K562 (cell line): ENCODE data around the gene LGALS7. TPM values are rescaled to one million over a fixed set of nuclear protein-coding genes. Genes with fewer than 3 reads are reported as not detected.
"Not testable (repeated sequence)": the region's sequence is repeated elsewhere in the genome, so short reads cannot be mapped to it uniquely, and the experiment has no call there.

ENCODE experiments used
- ATAC-seq: fragments of 200-7000 bp; cut with Tn5 transposase; 3 replicates; pipeline ENCODE4 v1.9.1; 2020; ENCODE audit warnings: moderate library complexity
- BruUV-seq: library from RNA; stranded (reverse); fragments of 400-500 nt; replicated peaks from 2 replicates; lab custom pipeline; 2021; lab: Mats Ljungman, UMichigan
- CTCF ChIA-PET: fragments of 300-600 bp; formaldehyde crosslinking; extraction: SDS; loops from one replicate; lab custom pipeline; 2021; ENCODE audit warnings: low intra/inter-chr PET ratio; lab: Yijun Ruan, JAX
- POLR2A ChIA-PET: fragments of 300-600, 350-650 bp; sonication (Branson Sonifier 250); formaldehyde crosslinking; extraction: SDS; loops from one replicate; lab custom pipeline; 2021; ENCODE audit warnings: antibody characterized with exemption, inconsistent platforms; lab: Yijun Ruan, JAX
- DNase-seq, 4 experiments: peaks; one replicate each; pipeline versions ENCODE4 v3.0.0 to v3.0.0-alpha.2; 2011 to 2018; ENCODE audit warnings: low spot score in 3 of 4, mixed read lengths in 3 of 4; ENCODE audit errors: extremely low read depth in 1 of 4
- FAIRE-seq: peaks from 2 replicates; lab custom pipeline; 2011; peaks lifted over from hg19 to GRCh38; lab: Jason Lieb, UNC
- H2AFZ ChIP-seq: 2 replicates; pipeline ENCODE4 v1.6.0; 2011; ENCODE audit warnings: low read depth, low read length, control low read depth, inconsistent platforms
- H3K27ac ChIP-seq: fragments of 200-600 bp; 3 replicates; pipeline ENCODE4 v1.8.0; 2011; ENCODE audit warnings: low read depth, mild to moderate bottlenecking, control low read depth, inconsistent platforms, low read length, moderate library complexity, mixed read lengths; ENCODE audit errors: extremely low read depth
- H3K27me3 ChIP-seq, 2 experiments: fragments of 300-600 bp in 1 of 2; 2 replicates in 1 of 2; 3 replicates in 1 of 2; pipeline versions ENCODE4 v1.6.0 to v1.8.0; 2011; ENCODE audit warnings: inconsistent platforms in 2 of 2, low read length in 2 of 2, mild to moderate bottlenecking in 1 of 2, mixed read lengths in 1 of 2, moderate library complexity in 1 of 2; ENCODE audit not compliant: control insufficient read depth in 2 of 2, insufficient read depth in 2 of 2
- H3K36me3 ChIP-seq: fragments of 300-600 bp; 3 replicates; pipeline ENCODE4 v1.8.0; 2011; ENCODE audit warnings: mild to moderate bottlenecking, low read length, inconsistent platforms; ENCODE audit not compliant: control insufficient read depth, insufficient read depth
- H3K4me1 ChIP-seq, 2 experiments: fragments of 200-600 bp in 1 of 2; replicated peaks in 1 of 2; 2 replicates in 1 of 2; 3 replicates in 1 of 2; pipeline versions ENCODE4 v1.5.1 to v1.8.0; 2011; ENCODE audit warnings: inconsistent platforms in 2 of 2, low read length in 2 of 2, mild to moderate bottlenecking in 1 of 2, mixed read lengths in 1 of 2, moderate library complexity in 1 of 2; ENCODE audit not compliant: control insufficient read depth in 2 of 2, insufficient read depth in 2 of 2
- H3K4me2 ChIP-seq: 2 replicates; pipeline ENCODE4 v1.6.1; 2011; ENCODE audit warnings: low read length, control low read depth, inconsistent platforms, mixed read lengths; ENCODE audit not compliant: insufficient read depth
- H3K4me3 ChIP-seq: fragments of 200-600 bp; sonication (generic), shearing (Covaris generic); 2 replicates; pipeline ENCODE4 v1.5.1; 2016; ENCODE audit warnings: control low read depth, inconsistent platforms
- H3K79me2 ChIP-seq: fragments of 200-600 bp; 3 replicates; pipeline ENCODE4 v1.8.0; 2011; ENCODE audit warnings: low read length, inconsistent platforms; ENCODE audit not compliant: control insufficient read depth, insufficient read depth
- H3K9ac ChIP-seq, 2 experiments: 2 replicates each; pipeline versions ENCODE4 v1.6.0 to v1.6.1; 2011; ENCODE audit warnings: low read depth in 2 of 2, low read length in 2 of 2, control low read depth in 1 of 2, inconsistent platforms in 1 of 2, mild to moderate bottlenecking in 1 of 2, mixed read lengths in 1 of 2; ENCODE audit not compliant: insufficient read depth in 1 of 2
- H3K9me1 ChIP-seq: one replicate; pipeline ENCODE4 v1.6.0; 2011; ENCODE audit warnings: inconsistent platforms, mild to moderate bottlenecking, low read length, moderate library complexity; ENCODE audit not compliant: control insufficient read depth, insufficient read depth
- H3K9me3 ChIP-seq: replicated peaks from 2 replicates; pipeline ENCODE4 v1.5.1; 2011; ENCODE audit warnings: low read depth, low read length, inconsistent platforms; ENCODE audit not compliant: control insufficient read depth, insufficient read depth
- H4K20me1 ChIP-seq: replicated peaks from 2 replicates; pipeline ENCODE4 v1.6.1; 2011; ENCODE audit warnings: low read length, inconsistent platforms, mixed read lengths; ENCODE audit not compliant: control insufficient read depth, insufficient read depth
- FOXK2 ChIP-seq, 2 experiments: fragments of 450-650 bp; IDR thresholded peaks in 1 of 2; conservative IDR thresholded peaks in 1 of 2; 2 replicates each; pipeline ENCODE4 v1.6.1; 2016; ENCODE audit warnings: low read depth in 2 of 2, mild to moderate bottlenecking in 1 of 2
- L3MBTL2 ChIP-seq: fragments of 450-650 bp; IDR thresholded peaks from 2 replicates; pipeline ENCODE4 v1.6.1; 2016; ENCODE audit warnings: mild to moderate bottlenecking, moderate library complexity
- ZNF316 ChIP-seq: fragments of 450-650 bp; IDR thresholded peaks from 2 replicates; pipeline ENCODE4 v1.6.1; 2016
- ZNF592 ChIP-seq: fragments of 450-650 bp; IDR thresholded peaks from 2 replicates; pipeline ENCODE4 v1.6.1; 2017; ENCODE audit warnings: antibody characterized with exemption, mild to moderate bottlenecking
- WGBS: fragments of 100-300 bp; shearing (Covaris generic); methylation state at CpG from one replicate; pipeline ENCODE4 v1.1.6; 2016; ENCODE audit warnings: low coverage, mixed read lengths; ENCODE audit not compliant: insufficient coverage; ENCODE audit errors: missing lambda C conversion rate; 5-methylcytosine and 5-hydroxymethylcytosine counted together
- in situ Hi-C: fragments of 300-500 bp; cut with MboI; formaldehyde crosslinking; loops from 4 replicates; pipeline ENCODE4 v1.15.0; 2018; ENCODE audit warnings: inconsistent platforms, mixed read lengths
- intact Hi-C: fragments of 100-400 bp; cut with micrococcal nuclease; formaldehyde crosslinking; loops from 2 replicates; pipeline ENCODE4 v1.14.2; 2022
- polyA plus RNA-seq, 8 experiments: library from polyadenylated mRNA; depleted of rRNA in 4 of 8; stranded (reverse) in 5 of 8; unstranded in 3 of 8; fragments of >200 nt; fragmentation: Nextera tagmentation in 2 of 8; fragmentation: Illumina TruSeq in 1 of 8; extraction: Ambion mirVana in 2 of 8; extraction: Trizol in 1 of 8; gene quantifications; 2 replicates each; pipeline versions ENCODE4 v1.2.1 to v1.2.3, GENCODE V29; 2011 to 2014; ENCODE audit warnings: inconsistent platforms in 1 of 8, missing spikeins in 1 of 8
- total RNA-seq, 7 experiments: library from RNA; depleted of rRNA in 6 of 7; stranded (reverse); fragments of >200 nt in 6 of 7; fragmentation: Illumina TruSeq in 2 of 7; extraction: Trizol in 2 of 7; gene quantifications; 2 replicates each; pipeline versions ENCODE4 v1.2.1 to v1.2.3, GENCODE V29; 2011 to 2021; ENCODE audit warnings: low replicate concordance in 1 of 7
- TF ChIP-seq, protein P1 (sequence below): fragments of 450-650 bp; IDR thresholded peaks from 2 replicates; pipeline ENCODE4 v1.6.1; 2016; ENCODE audit warnings: mild to moderate bottlenecking, moderate library complexity

Gene LGALS7
- total and polyA plus RNA-seq, 9 of the 15 experiments (the other 6 are each of a cell fraction or from before 2014, with no cell fraction given), result not detected

DNA sequence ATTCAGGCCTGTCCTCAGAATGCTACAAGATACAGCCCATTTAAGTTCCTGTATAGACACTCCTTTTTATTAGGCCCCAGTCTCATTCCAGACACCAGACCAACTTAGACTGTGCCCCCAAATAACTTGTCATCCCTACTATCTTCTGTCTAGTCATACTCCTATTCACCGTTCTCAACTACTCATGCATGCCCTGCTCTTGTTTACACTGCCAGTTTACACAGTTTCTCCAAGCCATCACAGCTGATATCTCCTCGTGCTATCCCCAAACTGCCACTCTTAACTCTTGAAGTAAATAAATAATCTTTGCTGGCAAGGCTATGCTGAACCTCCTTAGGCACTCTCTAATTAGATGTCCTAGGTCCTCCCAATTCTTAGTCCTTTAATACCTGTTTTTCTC is 19.1 kb downstream of the LGALS7 start:
- H3K27ac ChIP-seq, H4K20me1 ChIP-seq, H3K4me2 ChIP-seq, H3K9ac ChIP-seq, POLR2A ChIA-PET, H3K27me3 ChIP-seq, FAIRE-seq, H3K79me2 ChIP-seq, in situ Hi-C loops, H3K36me3 ChIP-seq, intact Hi-C loops, H3K4me3 ChIP-seq, H3K9me3 ChIP-seq, H3K9me1 ChIP-seq, ATAC-seq, DNase-seq, CTCF ChIA-PET, BruUV-seq: not testable (repeated sequence)
- WGBS, result 22% methylated on average over 1 of the region's 2 CpGs
- Histone ChIP-seq H2AFZ (peak overlapping the region; percentile 66), H3K4me1 (peaks cover 0 to 14% of the 10 kb centered on the region in 2 experiments; a peak in 3 of 5 replicates)
- TF ChIP-seq ZNF592, result 0 out of 2 replicates have a peak, but pooled peaks have one; percentile 21
- TF ChIP-seq ZNF316, result peak; percentile 50
- peak; percentile 34; the same call in 1 of the 2 replicates for TF ChIP-seq L3MBTL2
- peak in 1 of 2 experiments; percentile 58; a peak in 2 of 4 replicates for TF ChIP-seq FOXK2 (conservative IDR thresholded peaks at IDR 0.05 in 1 of 2, IDR thresholded peaks at IDR 0.05 in 1 of 2; ENCODE audit: low read depth in 2 of 2)
- TF ChIP-seq, protein P1, sequence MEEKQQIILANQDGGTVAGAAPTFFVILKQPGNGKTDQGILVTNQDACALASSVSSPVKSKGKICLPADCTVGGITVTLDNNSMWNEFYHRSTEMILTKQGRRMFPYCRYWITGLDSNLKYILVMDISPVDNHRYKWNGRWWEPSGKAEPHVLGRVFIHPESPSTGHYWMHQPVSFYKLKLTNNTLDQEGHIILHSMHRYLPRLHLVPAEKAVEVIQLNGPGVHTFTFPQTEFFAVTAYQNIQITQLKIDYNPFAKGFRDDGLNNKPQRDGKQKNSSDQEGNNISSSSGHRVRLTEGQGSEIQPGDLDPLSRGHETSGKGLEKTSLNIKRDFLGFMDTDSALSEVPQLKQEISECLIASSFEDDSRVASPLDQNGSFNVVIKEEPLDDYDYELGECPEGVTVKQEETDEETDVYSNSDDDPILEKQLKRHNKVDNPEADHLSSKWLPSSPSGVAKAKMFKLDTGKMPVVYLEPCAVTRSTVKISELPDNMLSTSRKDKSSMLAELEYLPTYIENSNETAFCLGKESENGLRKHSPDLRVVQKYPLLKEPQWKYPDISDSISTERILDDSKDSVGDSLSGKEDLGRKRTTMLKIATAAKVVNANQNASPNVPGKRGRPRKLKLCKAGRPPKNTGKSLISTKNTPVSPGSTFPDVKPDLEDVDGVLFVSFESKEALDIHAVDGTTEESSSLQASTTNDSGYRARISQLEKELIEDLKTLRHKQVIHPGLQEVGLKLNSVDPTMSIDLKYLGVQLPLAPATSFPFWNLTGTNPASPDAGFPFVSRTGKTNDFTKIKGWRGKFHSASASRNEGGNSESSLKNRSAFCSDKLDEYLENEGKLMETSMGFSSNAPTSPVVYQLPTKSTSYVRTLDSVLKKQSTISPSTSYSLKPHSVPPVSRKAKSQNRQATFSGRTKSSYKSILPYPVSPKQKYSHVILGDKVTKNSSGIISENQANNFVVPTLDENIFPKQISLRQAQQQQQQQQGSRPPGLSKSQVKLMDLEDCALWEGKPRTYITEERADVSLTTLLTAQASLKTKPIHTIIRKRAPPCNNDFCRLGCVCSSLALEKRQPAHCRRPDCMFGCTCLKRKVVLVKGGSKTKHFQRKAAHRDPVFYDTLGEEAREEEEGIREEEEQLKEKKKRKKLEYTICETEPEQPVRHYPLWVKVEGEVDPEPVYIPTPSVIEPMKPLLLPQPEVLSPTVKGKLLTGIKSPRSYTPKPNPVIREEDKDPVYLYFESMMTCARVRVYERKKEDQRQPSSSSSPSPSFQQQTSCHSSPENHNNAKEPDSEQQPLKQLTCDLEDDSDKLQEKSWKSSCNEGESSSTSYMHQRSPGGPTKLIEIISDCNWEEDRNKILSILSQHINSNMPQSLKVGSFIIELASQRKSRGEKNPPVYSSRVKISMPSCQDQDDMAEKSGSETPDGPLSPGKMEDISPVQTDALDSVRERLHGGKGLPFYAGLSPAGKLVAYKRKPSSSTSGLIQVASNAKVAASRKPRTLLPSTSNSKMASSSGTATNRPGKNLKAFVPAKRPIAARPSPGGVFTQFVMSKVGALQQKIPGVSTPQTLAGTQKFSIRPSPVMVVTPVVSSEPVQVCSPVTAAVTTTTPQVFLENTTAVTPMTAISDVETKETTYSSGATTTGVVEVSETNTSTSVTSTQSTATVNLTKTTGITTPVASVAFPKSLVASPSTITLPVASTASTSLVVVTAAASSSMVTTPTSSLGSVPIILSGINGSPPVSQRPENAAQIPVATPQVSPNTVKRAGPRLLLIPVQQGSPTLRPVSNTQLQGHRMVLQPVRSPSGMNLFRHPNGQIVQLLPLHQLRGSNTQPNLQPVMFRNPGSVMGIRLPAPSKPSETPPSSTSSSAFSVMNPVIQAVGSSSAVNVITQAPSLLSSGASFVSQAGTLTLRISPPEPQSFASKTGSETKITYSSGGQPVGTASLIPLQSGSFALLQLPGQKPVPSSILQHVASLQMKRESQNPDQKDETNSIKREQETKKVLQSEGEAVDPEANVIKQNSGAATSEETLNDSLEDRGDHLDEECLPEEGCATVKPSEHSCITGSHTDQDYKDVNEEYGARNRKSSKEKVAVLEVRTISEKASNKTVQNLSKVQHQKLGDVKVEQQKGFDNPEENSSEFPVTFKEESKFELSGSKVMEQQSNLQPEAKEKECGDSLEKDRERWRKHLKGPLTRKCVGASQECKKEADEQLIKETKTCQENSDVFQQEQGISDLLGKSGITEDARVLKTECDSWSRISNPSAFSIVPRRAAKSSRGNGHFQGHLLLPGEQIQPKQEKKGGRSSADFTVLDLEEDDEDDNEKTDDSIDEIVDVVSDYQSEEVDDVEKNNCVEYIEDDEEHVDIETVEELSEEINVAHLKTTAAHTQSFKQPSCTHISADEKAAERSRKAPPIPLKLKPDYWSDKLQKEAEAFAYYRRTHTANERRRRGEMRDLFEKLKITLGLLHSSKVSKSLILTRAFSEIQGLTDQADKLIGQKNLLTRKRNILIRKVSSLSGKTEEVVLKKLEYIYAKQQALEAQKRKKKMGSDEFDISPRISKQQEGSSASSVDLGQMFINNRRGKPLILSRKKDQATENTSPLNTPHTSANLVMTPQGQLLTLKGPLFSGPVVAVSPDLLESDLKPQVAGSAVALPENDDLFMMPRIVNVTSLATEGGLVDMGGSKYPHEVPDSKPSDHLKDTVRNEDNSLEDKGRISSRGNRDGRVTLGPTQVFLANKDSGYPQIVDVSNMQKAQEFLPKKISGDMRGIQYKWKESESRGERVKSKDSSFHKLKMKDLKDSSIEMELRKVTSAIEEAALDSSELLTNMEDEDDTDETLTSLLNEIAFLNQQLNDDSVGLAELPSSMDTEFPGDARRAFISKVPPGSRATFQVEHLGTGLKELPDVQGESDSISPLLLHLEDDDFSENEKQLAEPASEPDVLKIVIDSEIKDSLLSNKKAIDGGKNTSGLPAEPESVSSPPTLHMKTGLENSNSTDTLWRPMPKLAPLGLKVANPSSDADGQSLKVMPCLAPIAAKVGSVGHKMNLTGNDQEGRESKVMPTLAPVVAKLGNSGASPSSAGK, result peak; percentile 31; the same call in 1 of the 2 replicates
